GM21390 (cell line): ENCODE results near the gene KCNIP4.

Experiments used
- ATAC-seq: cut with Tn5 transposase; IDR thresholded peaks from one replicate; pipeline ENCODE4 v1.9.1; 2021; ENCODE audit not compliant: unreplicated experiment

KCNIP4 gene

GRCh38 chr4:21699446-21699845 is 249.1 kb downstream of the KCNIP4 start:
- ATAC-seq = no peak

DNA sequence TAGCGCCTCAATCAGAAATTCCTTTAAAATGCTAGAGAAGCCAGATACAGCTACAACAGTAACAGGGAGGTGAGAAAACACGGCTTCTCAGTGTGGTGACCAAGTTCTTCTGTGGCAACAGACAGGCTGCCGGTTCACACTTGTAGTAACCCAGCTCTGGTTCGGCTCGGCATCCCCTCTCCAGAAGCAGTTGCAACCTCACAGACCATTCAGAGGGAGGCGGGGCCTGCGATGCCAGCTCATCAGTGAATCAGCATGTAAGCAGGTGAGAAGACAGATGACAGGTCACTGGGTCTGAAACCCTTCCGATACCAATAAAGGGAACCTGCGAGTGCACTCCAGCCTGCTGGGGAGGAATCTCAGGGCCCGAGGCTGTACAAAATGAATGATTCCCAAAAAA is 251.0 kb downstream of the KCNIP4 start:
- ATAC-seq = no peak

- ATAC-seq = no peak
These were observed 253.4 kb downstream of the KCNIP4 start for GRCh38 chr4:21695141-21695540.

DNA sequence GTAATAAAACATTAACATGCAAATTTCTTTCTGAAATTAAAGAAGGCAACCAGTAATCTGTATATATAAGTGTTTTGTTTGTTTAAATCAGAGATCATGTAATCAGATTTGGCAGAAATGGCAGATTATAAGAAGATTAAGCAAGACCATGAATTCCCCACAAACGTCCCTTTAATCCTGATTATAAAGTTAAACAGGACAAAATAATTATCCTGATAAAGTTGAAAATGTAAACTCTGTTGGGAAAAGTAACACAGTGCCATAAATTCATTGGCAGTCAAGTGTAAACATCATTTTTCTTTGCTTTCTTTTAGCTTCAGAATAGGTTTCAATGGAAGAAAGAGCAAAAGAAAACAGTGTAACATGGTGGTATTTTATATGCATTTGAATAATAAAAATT is 256.3 kb downstream of the KCNIP4 start:
- ATAC-seq = no peak

GRCh38 chr4:21688596-21689265 is 259.8 kb downstream of the KCNIP4 start:
- ATAC-seq = no peak

- no peak for ATAC-seq
These were observed 262.7 kb downstream of the KCNIP4 start for GRCh38 chr4:21685911-21686310.

DNA sequence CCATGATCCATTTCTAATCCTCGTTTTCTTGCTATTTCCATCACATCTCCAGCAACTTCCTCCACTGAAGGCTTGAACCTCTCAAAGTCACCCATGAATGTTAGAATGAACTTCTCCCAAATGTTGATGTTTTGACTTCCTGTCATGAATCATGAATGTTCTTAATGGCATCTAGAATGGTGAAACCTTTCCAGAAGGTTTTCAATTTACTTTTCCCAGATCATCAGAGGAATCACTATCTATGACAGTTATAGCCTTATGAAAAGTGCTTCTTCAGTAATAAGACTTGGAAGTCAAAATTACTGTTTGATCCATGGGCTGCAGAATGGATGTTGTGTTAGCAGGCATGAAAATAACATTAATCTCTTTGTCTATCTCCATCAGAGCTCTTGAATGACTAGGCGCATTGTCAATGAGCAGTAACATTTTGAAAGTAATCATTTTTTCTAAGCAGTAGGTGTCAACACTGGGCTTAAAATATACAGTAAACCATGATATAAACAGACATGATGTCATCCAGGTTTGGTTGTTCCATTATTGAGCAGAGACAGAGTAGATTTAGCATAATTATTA is 268.2 kb downstream of the KCNIP4 start:
- ATAC-seq = no peak

- ATAC-seq = no peak
These were observed 269.9 kb downstream of the KCNIP4 start for GRCh38 chr4:21678711-21679110.

- ATAC-seq = no peak
These were observed 271.4 kb downstream of the KCNIP4 start for GRCh38 chr4:21677173-21677572.

GRCh38 chr4:21664355-21664754 is 284.2 kb downstream of the KCNIP4 start:
- no peak for ATAC-seq

DNA sequence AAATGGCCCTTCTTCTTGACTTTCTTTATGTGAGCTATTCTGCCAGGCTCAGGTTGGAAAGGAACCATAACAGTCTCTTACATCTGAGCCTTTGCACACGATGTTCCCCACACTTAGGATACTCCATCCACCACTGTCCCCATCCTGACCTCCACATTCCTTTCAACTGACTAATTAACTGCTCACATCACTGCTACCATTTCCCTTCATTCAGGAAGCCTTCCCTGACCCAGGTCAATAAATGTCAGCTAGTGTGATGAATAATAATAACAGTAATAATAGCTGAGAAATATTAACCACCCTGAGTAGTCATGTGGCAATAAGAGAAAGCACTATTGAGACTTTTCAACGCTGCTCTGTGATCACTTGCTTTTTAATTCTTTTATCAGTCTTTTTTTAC is 291.7 kb downstream of the KCNIP4 start:
- ATAC-seq = no peak

DNA sequence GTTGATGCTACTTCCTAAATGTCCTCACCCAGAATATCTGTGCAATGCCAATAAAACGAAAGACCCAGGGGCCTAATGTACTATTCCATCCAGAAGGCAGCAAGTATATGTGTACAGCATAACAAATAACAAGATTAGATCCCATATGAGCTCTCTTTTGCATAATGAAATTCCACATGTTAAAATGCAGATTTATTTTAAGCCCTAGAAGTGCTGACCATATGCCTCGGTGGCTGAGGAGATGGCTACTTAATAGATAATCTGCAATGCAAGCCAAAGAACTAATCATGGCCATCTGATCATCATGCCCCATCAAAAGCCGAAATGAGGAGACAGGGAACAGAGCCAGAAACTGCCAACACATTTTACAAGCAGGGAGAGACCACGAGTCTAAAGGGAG is 293.5 kb downstream of the KCNIP4 start:
- no peak for ATAC-seq

GRCh38 chr4:21652508-21653231 is 295.9 kb downstream of the KCNIP4 start:
- no peak for ATAC-seq

GRCh38 chr4:21649391-21650090 is 299.0 kb downstream of the KCNIP4 start:
- no peak for ATAC-seq

DNA sequence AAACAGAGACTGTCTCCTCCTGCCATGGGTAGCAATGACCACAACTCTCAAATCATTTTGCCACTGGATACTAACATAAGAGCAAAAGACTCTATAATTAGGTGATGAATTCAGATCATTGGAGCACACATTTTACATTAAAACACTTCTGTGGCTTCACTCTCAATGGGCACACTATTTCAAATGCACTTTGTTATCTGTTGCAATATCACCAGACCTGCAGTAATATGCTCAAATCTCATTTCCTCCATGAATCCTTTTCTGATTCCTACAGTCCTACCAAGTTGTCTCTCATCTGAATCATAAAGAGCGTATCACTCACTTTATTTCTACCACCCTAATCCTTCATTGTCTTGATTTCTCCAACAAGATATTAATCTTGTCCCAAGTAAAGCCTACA is 302.8 kb downstream of the KCNIP4 start:
- no peak for ATAC-seq

DNA sequence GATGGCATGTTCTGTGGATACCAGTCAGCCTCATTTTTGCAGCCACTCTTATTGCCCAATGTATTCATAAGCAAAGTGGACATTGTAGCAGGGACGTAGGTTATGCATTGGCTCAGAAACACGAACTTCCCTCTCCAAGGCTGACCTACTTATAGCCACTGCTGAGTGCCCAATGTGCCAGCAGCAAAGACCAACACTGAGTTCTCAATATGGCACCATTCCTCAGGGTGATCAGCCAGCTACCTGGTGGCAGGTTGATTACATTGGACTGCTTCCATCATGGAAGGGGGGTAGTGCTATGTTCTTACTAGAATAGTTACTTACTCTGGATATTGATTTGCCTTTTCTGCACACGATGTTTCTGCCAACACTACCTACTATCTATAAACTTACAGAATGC is 306.9 kb downstream of the KCNIP4 start:
- no peak for ATAC-seq

DNA sequence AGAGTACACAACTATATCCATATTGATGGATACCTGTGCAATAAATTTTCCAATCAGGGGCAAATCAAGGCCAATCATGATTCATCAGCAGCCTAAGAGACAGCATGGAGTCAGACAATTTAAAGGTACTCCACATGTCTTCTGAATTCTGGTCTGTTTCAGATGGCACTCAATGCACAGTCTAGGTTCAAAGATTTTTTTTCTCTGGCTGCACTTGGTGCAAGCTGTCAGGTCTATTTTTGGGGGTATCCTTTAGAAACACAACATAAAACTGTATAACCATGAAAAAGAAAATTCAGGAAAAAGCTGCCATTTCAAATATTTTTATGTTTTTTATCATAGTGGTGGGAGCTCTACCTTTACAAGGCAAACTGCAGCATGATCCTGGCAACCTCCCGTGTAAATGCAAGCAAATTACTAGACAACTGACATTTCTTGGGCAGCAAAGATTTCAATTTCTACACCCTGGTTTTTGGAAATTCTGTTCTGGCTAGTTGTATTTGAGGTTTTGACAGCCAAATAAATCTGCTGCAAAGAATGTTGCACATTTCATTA is 310.3 kb downstream of the KCNIP4 start:
- no peak for ATAC-seq

DNA sequence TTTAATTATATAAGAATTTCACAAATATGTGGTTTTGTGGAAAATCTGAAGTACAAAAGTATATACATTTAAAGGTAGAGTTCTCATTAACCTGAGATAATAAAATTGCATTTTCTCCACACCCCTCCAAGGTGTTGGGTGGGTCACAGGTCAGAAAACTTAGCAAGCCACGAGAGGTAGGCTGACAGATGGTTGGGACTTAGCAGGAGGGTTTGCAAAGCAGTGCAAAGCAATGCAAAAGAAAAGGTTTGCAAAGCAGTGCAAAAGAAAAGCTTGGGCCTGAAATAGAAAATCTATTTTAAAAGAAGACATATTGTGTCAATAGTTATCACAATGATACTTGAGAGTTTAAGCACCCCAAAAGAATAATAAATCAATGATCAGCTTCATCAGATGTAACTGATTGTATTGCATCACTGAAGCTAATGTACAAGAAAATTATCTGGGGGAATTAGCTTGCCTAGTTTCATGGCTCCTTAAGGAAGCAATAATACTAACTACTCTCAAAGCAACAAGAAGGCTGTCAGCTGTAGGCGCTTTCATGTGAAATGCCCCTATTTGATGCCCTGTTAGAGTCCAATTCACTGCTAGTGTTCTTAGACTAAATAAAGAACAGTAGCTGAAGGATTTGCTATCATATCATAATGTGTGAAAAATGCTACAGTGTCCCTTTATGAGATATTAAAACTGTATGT is 319.5 kb downstream of the KCNIP4 start:
- ATAC-seq = no peak

GRCh38 chr4:21628116-21628670 is 320.4 kb downstream of the KCNIP4 start:
- ATAC-seq = no peak

GRCh38 chr4:21625447-21625846 is 323.1 kb downstream of the KCNIP4 start:
- ATAC-seq = no peak

GRCh38 chr4:21605006-21605405 is 343.6 kb downstream of the KCNIP4 start:
- no peak for ATAC-seq
